Neural progenitor cell (in vitro differentiated cells): Measurements from ENCODE around the gene CCSER1. TPM values are rescaled to one million over a fixed set of nuclear protein-coding genes. Genes with fewer than 3 reads are reported as not detected.
"Not testable (repeated sequence)": the region's sequence is repeated elsewhere in the genome, so short reads cannot be mapped to it uniquely, and the experiment has no call there.

Experiments used
- DNase-seq: peaks from one replicate; pipeline ENCODE4 v3.0.0-alpha.2; 2016; ENCODE audit warnings: low spot score
- H2AFZ ChIP-seq: fragments of 200-600 bp; sonication (generic); replicated peaks from 2 replicates; pipeline ENCODE4 v1.6.1; 2016; ENCODE audit warnings: antibody characterized with exemption
- H3F3A ChIP-seq: fragments of 200-600 bp; sonication (generic); 2 replicates; pipeline ENCODE4 v1.6.1; 2016; ENCODE audit warnings: antibody characterized with exemption, low read depth
- H3K27ac ChIP-seq: fragments of 200-600 bp; sonication (generic); 2 replicates; pipeline ENCODE4 v1.5.1; 2016; ENCODE audit warnings: mild to moderate bottlenecking
- H3K27me3 ChIP-seq: fragments of 200-600 bp; sonication (generic); 2 replicates; pipeline ENCODE4 v1.6.1; 2016; ENCODE audit warnings: mild to moderate bottlenecking, moderate library complexity
- H3K36me3 ChIP-seq: fragments of 200-600 bp; sonication (generic); 2 replicates; pipeline ENCODE4 v1.5.1; 2016
- H3K4me1 ChIP-seq: fragments of 200-600 bp; sonication (generic); 2 replicates; pipeline ENCODE4 v1.6.1; 2016; ENCODE audit warnings: mixed run types
- H3K4me2 ChIP-seq: fragments of 200-600 bp; sonication (generic); 2 replicates; pipeline ENCODE4 v1.6.1; 2016
- H3K4me3 ChIP-seq: fragments of 200-600 bp; sonication (generic); 2 replicates; pipeline ENCODE4 v1.5.1; 2016
- H3K79me2 ChIP-seq: fragments of 200-600 bp; sonication (generic); 2 replicates; pipeline ENCODE4 v1.6.1; 2016; ENCODE audit warnings: low read depth
- H3K9ac ChIP-seq: fragments of 200-600 bp; sonication (generic); 2 replicates; pipeline ENCODE4 v1.6.1; 2016
- H3K9me3 ChIP-seq: fragments of 200-600 bp; sonication (generic); 2 replicates; pipeline ENCODE4 v1.5.1; 2016; ENCODE audit warnings: low read depth
- H4K20me1 ChIP-seq: fragments of 200-600 bp; sonication (generic); 2 replicates; pipeline ENCODE4 v1.6.1; 2016; ENCODE audit warnings: low read depth
- H3K27ac Mint-ChIP-seq: 3 replicates; pipeline ENCODE4 v1.8.0; 2021; ENCODE audit warnings: mixed read lengths
- H3K27me3 Mint-ChIP-seq: 2 replicates; pipeline ENCODE4 v1.8.0; 2022; ENCODE audit warnings: low read depth, mild to moderate bottlenecking, inconsistent platforms, moderate library complexity, mixed read lengths; ENCODE audit not compliant: insufficient read depth
- H3K36me3 Mint-ChIP-seq: 3 replicates; pipeline ENCODE4 v1.8.0; 2021; ENCODE audit warnings: mixed read lengths
- H3K4me1 Mint-ChIP-seq: 3 replicates; pipeline ENCODE4 v1.8.0; 2021; ENCODE audit warnings: mixed read lengths
- H3K4me3 Mint-ChIP-seq: 3 replicates; pipeline ENCODE4 v1.8.0; 2021; ENCODE audit warnings: mild to moderate bottlenecking, moderate library complexity, mixed read lengths
- H3K9me3 Mint-ChIP-seq: 3 replicates; pipeline ENCODE4 v1.8.0; 2020; ENCODE audit warnings: mixed read lengths
- EZH2 ChIP-seq: fragments of 200-600 bp; sonication (generic); IDR thresholded peaks from 2 replicates; pipeline ENCODE4 v1.6.1; 2017; ENCODE audit warnings: antibody characterized with exemption, mild to moderate bottlenecking, moderate library complexity
- EZH2phosphoT487 ChIP-seq: fragments of 200-600 bp; sonication (generic); IDR thresholded peaks from 2 replicates; pipeline ENCODE4 v1.6.1; 2017; ENCODE audit warnings: antibody characterized with exemption
- total RNA-seq: library from RNA; depleted of rRNA; stranded (reverse); fragments of >200 nt; gene quantifications from 2 replicates; pipeline ENCODE4 v1.2.3, GENCODE V29; 2015; ENCODE audit warnings: low replicate concordance
- TF ChIP-seq, protein P1 (sequence below): fragments of 200-600 bp; sonication (generic); IDR thresholded peaks from 2 replicates; pipeline ENCODE4 v1.5.1; 2017; ENCODE audit warnings: antibody characterized with exemption, mild to moderate bottlenecking

Gene CCSER1
- total RNA-seq, 1 donor from 2014 or later: 0.77 TPM

DNA sequence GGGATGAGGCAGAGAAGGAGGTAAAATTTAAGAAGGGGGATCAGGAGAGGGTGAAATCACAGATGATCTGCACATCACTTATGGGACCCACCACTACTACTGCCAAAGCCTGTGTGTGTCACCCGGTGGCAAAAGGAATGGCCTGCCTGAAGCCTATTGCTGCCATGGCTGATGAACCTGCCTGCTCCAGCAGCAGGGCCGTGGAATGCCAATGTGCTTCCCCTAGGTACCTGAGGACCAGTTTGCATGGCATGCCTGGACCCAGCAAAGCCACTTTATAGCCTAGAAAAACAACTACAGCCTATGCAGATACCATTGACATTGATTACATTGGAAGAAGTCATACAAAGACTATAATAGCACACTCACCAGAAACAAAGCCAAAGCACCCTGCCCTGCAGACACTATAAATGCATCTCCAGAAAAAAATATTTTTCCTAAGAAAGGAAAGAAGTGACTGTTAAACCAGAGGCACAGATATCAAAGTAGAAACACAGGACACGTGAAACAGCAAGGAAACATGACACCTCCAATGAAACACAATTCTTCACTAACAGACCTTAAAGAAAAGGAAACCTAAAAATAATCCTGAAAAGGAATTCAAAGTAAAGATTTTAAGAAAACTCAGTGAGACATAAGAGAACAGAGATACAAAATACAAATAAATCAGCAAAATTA lies 1495.9 kb downstream of the CCSER1 start:
- no peak for DNase-seq
- no peak for TF ChIP-seq EZH2
- no peaks in the 10 kb centered on the region for H4K20me1 ChIP-seq
- H3K4me2 ChIP-seq: no peak overlapping the region
- no peak overlapping the region for H3K4me3 ChIP-seq
- no peak overlapping the region for H3K27ac ChIP-seq
- no peaks in the 10 kb centered on the region for H3K79me2 ChIP-seq
- H2AFZ ChIP-seq: no peak overlapping the region
- peaks cover 2% of the 10 kb centered on the region for H3K9me3 Mint-ChIP-seq
- H3K27ac Mint-ChIP-seq: no peak overlapping the region
- H3F3A ChIP-seq: no peaks in the 10 kb centered on the region
- H3K36me3 Mint-ChIP-seq: no peaks in the 10 kb centered on the region
- H3K27me3 ChIP-seq: peaks cover 16% of the 10 kb centered on the region
- no peaks in the 10 kb centered on the region for H3K36me3 ChIP-seq
- no peaks in the 10 kb centered on the region for H3K4me1 Mint-ChIP-seq
- no peak overlapping the region for H3K4me3 Mint-ChIP-seq
- H3K9ac ChIP-seq: no peak overlapping the region
- peaks cover 9% of the 10 kb centered on the region for H3K27me3 Mint-ChIP-seq
- no peaks in the 10 kb centered on the region for H3K9me3 ChIP-seq
- no peaks in the 10 kb centered on the region for H3K4me1 ChIP-seq

GRCh38 chr4:91623603-91623967 lies 1496.4 kb downstream of the CCSER1 start:
- not testable (repeated sequence) for H3K27ac ChIP-seq, H3K9me3 Mint-ChIP-seq, H3K79me2 ChIP-seq, H3K4me2 ChIP-seq, H4K20me1 ChIP-seq, H3K9ac ChIP-seq, H3K4me1 ChIP-seq, H3F3A ChIP-seq, H3K9me3 ChIP-seq, H3K36me3 Mint-ChIP-seq, H3K4me3 Mint-ChIP-seq, H3K27me3 Mint-ChIP-seq, H3K27ac Mint-ChIP-seq, H3K4me1 Mint-ChIP-seq, H3K4me3 ChIP-seq, H3K36me3 ChIP-seq, H2AFZ ChIP-seq, DNase-seq
- peaks cover 16% of the 10 kb centered on the region for H3K27me3 ChIP-seq

- H3K27ac Mint-ChIP-seq: no peak overlapping the region
- H3K9me3 Mint-ChIP-seq: peaks cover 2% of the 10 kb centered on the region
Observed at GRCh38 chr4:91630054-91630453, 1502.9 kb downstream of the CCSER1 start.

DNA sequence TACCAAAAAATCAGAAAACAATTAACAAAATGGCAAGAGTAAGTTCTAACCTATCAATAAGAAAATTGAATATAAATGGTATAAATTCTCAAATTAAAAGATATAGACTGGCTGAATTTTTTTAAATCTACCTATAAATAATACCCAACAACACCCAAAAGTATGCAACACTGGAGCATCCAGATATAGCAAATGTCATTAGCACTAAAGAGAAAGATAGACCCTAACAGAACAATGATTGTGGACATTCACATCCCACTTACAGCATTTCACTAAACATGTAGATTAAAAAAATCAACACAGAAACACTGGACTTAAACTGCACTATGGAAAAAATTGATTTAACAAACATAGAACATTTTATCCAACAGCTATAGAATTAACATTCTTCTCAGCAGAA lies 1503.6 kb downstream of the CCSER1 start:
- Histone ChIP-seq H3K9ac (no peak overlapping the region), H3K79me2 (no peaks in the 10 kb centered on the region), H3K27me3 (no peaks in the 10 kb centered on the region), H3K4me1 (no peaks in the 10 kb centered on the region), H3K27ac (no peak overlapping the region), H3K4me2 (no peak overlapping the region), H3K9me3 (no peaks in the 10 kb centered on the region), H2AFZ (no peak overlapping the region), H3K4me3 (no peak overlapping the region), H3F3A (no peaks in the 10 kb centered on the region), H4K20me1 (no peaks in the 10 kb centered on the region), H3K36me3 (no peaks in the 10 kb centered on the region)
- no peaks in the 10 kb centered on the region for H3K4me1 Mint-ChIP-seq
- H3K27ac Mint-ChIP-seq: no peak overlapping the region
- no peaks in the 10 kb centered on the region for H3K27me3 Mint-ChIP-seq
- H3K4me3 Mint-ChIP-seq: no peak overlapping the region
- TF ChIP-seq, protein P1, sequence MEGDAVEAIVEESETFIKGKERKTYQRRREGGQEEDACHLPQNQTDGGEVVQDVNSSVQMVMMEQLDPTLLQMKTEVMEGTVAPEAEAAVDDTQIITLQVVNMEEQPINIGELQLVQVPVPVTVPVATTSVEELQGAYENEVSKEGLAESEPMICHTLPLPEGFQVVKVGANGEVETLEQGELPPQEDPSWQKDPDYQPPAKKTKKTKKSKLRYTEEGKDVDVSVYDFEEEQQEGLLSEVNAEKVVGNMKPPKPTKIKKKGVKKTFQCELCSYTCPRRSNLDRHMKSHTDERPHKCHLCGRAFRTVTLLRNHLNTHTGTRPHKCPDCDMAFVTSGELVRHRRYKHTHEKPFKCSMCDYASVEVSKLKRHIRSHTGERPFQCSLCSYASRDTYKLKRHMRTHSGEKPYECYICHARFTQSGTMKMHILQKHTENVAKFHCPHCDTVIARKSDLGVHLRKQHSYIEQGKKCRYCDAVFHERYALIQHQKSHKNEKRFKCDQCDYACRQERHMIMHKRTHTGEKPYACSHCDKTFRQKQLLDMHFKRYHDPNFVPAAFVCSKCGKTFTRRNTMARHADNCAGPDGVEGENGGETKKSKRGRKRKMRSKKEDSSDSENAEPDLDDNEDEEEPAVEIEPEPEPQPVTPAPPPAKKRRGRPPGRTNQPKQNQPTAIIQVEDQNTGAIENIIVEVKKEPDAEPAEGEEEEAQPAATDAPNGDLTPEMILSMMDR: no peak
- no peak for TF ChIP-seq EZH2phosphoT487
- H3K36me3 Mint-ChIP-seq: no peaks in the 10 kb centered on the region
- H3K9me3 Mint-ChIP-seq: no peaks in the 10 kb centered on the region
- no peak for DNase-seq

More at GRCh38 chr4:91630054-91630453, 1502.9 kb downstream of the CCSER1 start:
- Histone ChIP-seq H3K9ac (no peak overlapping the region), H3K4me2 (no peak overlapping the region), H3K79me2 (no peaks in the 10 kb centered on the region), H3K36me3 (no peaks in the 10 kb centered on the region), H3K27ac (no peak overlapping the region), H3K4me1 (no peaks in the 10 kb centered on the region), H4K20me1 (no peaks in the 10 kb centered on the region), H3K9me3 (no peaks in the 10 kb centered on the region), H2AFZ (no peak overlapping the region), H3F3A (no peaks in the 10 kb centered on the region), H3K27me3 (peaks cover 4% of the 10 kb centered on the region), H3K4me3 (no peak overlapping the region)
- DNase-seq: no peak
- H3K4me3 Mint-ChIP-seq: no peak overlapping the region
- H3K27me3 Mint-ChIP-seq: peaks cover 3% of the 10 kb centered on the region
- no peaks in the 10 kb centered on the region for H3K4me1 Mint-ChIP-seq
- TF ChIP-seq EZH2: no peak
- TF ChIP-seq EZH2phosphoT487: no peak
- TF ChIP-seq, protein P1: no peak
- H3K36me3 Mint-ChIP-seq: no peaks in the 10 kb centered on the region
